Neural cell (in vitro differentiated cells): ENCODE measurements around the gene TMEM181. TPM values are rescaled to one million over a fixed set of nuclear protein-coding genes. Genes with fewer than 3 reads are reported as not detected.

Source experiments
- H2AFZ ChIP-seq: fragments of 200-600, 300-800 bp; sonication (generic), shearing (Covaris generic); 2 replicates; pipeline ENCODE4 v1.6.0; 2014; ENCODE audit warnings: low read depth, mild to moderate bottlenecking, antibody characterized with exemption, low read length, moderate library complexity
- H3F3A ChIP-seq: fragments of 200-600 bp; shearing (Covaris generic); 2 replicates; pipeline ENCODE4 v1.6.1; 2016; ENCODE audit warnings: mild to moderate bottlenecking, moderate library complexity, mixed read lengths, antibody characterized with exemption, low read length; ENCODE audit not compliant: insufficient read depth, poor library complexity, severe bottlenecking
- H3K27ac ChIP-seq: fragments of 200-600, 300-800 bp; sonication (generic), shearing (Covaris generic); 2 replicates; pipeline ENCODE4 v1.5.1; 2014; ENCODE audit warnings: mild to moderate bottlenecking, low read length, moderate library complexity
- H3K27me3 ChIP-seq: fragments of 300-800, 200-600 bp; sonication (generic), shearing (Covaris generic); 2 replicates; pipeline ENCODE4 v1.6.0; 2014; ENCODE audit warnings: mild to moderate bottlenecking, low read depth, low read length, moderate library complexity; ENCODE audit not compliant: insufficient read depth
- H3K36me3 ChIP-seq: fragments of 300-800, 200-600 bp; sonication (generic), shearing (Covaris generic); 2 replicates; pipeline ENCODE4 v1.5.1; 2014; ENCODE audit warnings: mild to moderate bottlenecking, antibody characterized with exemption, low read length, moderate library complexity; ENCODE audit not compliant: insufficient read depth
- H3K4me2 ChIP-seq: fragments of 300-800, 200-600 bp; sonication (generic), shearing (Covaris generic); 2 replicates; pipeline ENCODE4 v1.6.0; 2014; ENCODE audit warnings: mild to moderate bottlenecking, low read length
- H3K4me3 ChIP-seq: fragments of 300-800, 200-600 bp; sonication (generic), shearing (Covaris generic); 2 replicates; pipeline ENCODE4 v1.5.1; 2014; ENCODE audit warnings: mild to moderate bottlenecking, low read length, moderate library complexity
- H3K79me2 ChIP-seq: fragments of 200-600 bp; shearing (Covaris generic); replicated peaks from 2 replicates; pipeline ENCODE4 v1.6.0; 2014; ENCODE audit warnings: mild to moderate bottlenecking, low read length, moderate library complexity; ENCODE audit not compliant: insufficient read depth
- H3K9ac ChIP-seq: fragments of 300-800, 200-600 bp; sonication (generic), shearing (Covaris generic); 2 replicates; pipeline ENCODE4 v1.6.1; 2016; ENCODE audit warnings: mild to moderate bottlenecking, low read length, mixed read lengths
- H3K9me2 ChIP-seq: fragments of 200-600 bp; shearing (Covaris generic); 2 replicates; pipeline ENCODE4 v1.6.1; 2016; ENCODE audit warnings: mild to moderate bottlenecking, low read length, mixed read lengths; ENCODE audit not compliant: insufficient read depth
- H3K9me3 ChIP-seq: fragments of 200-600, 300-800 bp; sonication (generic), shearing (Covaris generic); 2 replicates; pipeline ENCODE4 v1.6.1; 2016; ENCODE audit warnings: mild to moderate bottlenecking, mixed run types, low read length, moderate library complexity, mixed read lengths
- H4K20me1 ChIP-seq: fragments of 200-600 bp; shearing (Covaris generic); 2 replicates; pipeline ENCODE4 v1.6.1; 2016; ENCODE audit warnings: mild to moderate bottlenecking, mixed run types; ENCODE audit not compliant: insufficient read depth
- EP300 ChIP-seq: fragments of 450-650 bp; conservative IDR thresholded peaks from 2 replicates; pipeline ENCODE4 v1.6.1; 2014; ENCODE audit warnings: antibody characterized with exemption, mild to moderate bottlenecking, moderate library complexity; ENCODE audit not compliant: poor library complexity, severe bottlenecking
- EZH2 ChIP-seq: fragments of 200-600, 300-800 bp; shearing (Covaris generic), sonication (generic); IDR thresholded peaks from 2 replicates; pipeline ENCODE4 v1.6.1; 2014; ENCODE audit warnings: antibody characterized with exemption, low read length, borderline replicate concordance, mild to moderate bottlenecking; ENCODE audit not compliant: insufficient read depth, poor library complexity, severe bottlenecking
- MXI1 ChIP-seq: fragments of 450-650 bp; conservative IDR thresholded peaks from 2 replicates; pipeline ENCODE4 v1.6.1; 2014; ENCODE audit warnings: antibody characterized with exemption, mild to moderate bottlenecking; ENCODE audit not compliant: poor library complexity, severe bottlenecking
- POLR2AphosphoS5 ChIP-seq: IDR thresholded peaks from 2 replicates; pipeline ENCODE4 v1.6.1; 2012
- RAD21 ChIP-seq: fragments of 450-650 bp; conservative IDR thresholded peaks from 2 replicates; pipeline ENCODE4 v1.6.1; 2014; ENCODE audit warnings: antibody characterized with exemption, mild to moderate bottlenecking, moderate library complexity
- SMC3 ChIP-seq: fragments of 450-650 bp; conservative IDR thresholded peaks from 2 replicates; pipeline ENCODE4 v1.6.1; 2014; ENCODE audit warnings: antibody characterized with exemption, mild to moderate bottlenecking, moderate library complexity; ENCODE audit not compliant: poor library complexity
- TAF1 ChIP-seq: IDR thresholded peaks from 2 replicates; pipeline ENCODE4 v1.6.1; 2012; ENCODE audit warnings: low read depth
- polyA plus RNA-seq: library from polyadenylated mRNA; depleted of rRNA; stranded (reverse); fragments of >200 nt; gene quantifications from 2 replicates; pipeline ENCODE4 v1.2.3, GENCODE V29; 2014
- TF ChIP-seq, protein P1 (sequence below): IDR thresholded peaks from 2 replicates; pipeline ENCODE4 v1.6.1; 2012; ENCODE audit warnings: borderline replicate concordance
- TF ChIP-seq, protein P2 (sequence below): fragments of 450-650 bp; IDR thresholded peaks from 2 replicates; pipeline ENCODE4 v1.5.1; 2014; ENCODE audit warnings: antibody characterized with exemption, mild to moderate bottlenecking, moderate library complexity; ENCODE audit not compliant: poor library complexity, severe bottlenecking

Gene TMEM181
- polyA plus RNA-seq, 1 donor from 2014 or later: 47.6 TPM

DNA sequence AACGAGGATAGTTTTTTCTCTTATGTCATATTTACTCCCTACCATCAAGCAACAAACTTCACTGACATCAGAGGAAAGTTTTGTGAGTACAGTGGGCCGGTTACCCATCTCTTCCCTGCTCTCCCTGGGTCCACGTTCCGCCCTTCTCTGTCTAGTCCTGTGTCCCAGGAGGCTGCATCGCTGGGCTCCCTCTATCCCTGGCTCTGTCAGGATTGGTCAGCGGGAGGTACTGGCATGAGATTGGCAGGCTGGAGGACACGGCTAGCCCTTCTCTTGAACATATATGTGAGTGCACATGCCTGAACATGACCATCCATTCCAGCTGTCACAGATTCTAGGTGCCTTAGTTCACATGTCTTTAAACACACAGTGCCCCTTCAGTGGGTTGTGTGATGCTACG lies 30.3 kb upstream of the TMEM181 start:
- H4K20me1 ChIP-seq: no peaks in the 10 kb centered on the region
- no peak overlapping the region for H3K9ac ChIP-seq
- no peaks in the 10 kb centered on the region for H3K9me2 ChIP-seq
- H3K79me2 ChIP-seq: no peaks in the 10 kb centered on the region
- H3K4me2 ChIP-seq: no peak overlapping the region
- H2AFZ ChIP-seq: no peak overlapping the region
- no peaks in the 10 kb centered on the region for H3F3A ChIP-seq
- no peak overlapping the region for H3K27ac ChIP-seq
- no peaks in the 10 kb centered on the region for H3K27me3 ChIP-seq
- no peak overlapping the region for H3K4me3 ChIP-seq
- TF ChIP-seq EZH2 (no peak), POLR2AphosphoS5 (no peak), TAF1 (no peak), MXI1 (no peak), EP300 (no peak), SMC3 (no peak), RAD21 (no peak)
- TF ChIP-seq, protein P1, sequence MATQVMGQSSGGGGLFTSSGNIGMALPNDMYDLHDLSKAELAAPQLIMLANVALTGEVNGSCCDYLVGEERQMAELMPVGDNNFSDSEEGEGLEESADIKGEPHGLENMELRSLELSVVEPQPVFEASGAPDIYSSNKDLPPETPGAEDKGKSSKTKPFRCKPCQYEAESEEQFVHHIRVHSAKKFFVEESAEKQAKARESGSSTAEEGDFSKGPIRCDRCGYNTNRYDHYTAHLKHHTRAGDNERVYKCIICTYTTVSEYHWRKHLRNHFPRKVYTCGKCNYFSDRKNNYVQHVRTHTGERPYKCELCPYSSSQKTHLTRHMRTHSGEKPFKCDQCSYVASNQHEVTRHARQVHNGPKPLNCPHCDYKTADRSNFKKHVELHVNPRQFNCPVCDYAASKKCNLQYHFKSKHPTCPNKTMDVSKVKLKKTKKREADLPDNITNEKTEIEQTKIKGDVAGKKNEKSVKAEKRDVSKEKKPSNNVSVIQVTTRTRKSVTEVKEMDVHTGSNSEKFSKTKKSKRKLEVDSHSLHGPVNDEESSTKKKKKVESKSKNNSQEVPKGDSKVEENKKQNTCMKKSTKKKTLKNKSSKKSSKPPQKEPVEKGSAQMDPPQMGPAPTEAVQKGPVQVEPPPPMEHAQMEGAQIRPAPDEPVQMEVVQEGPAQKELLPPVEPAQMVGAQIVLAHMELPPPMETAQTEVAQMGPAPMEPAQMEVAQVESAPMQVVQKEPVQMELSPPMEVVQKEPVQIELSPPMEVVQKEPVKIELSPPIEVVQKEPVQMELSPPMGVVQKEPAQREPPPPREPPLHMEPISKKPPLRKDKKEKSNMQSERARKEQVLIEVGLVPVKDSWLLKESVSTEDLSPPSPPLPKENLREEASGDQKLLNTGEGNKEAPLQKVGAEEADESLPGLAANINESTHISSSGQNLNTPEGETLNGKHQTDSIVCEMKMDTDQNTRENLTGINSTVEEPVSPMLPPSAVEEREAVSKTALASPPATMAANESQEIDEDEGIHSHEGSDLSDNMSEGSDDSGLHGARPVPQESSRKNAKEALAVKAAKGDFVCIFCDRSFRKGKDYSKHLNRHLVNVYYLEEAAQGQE: no peak
- TF ChIP-seq, protein P2, sequence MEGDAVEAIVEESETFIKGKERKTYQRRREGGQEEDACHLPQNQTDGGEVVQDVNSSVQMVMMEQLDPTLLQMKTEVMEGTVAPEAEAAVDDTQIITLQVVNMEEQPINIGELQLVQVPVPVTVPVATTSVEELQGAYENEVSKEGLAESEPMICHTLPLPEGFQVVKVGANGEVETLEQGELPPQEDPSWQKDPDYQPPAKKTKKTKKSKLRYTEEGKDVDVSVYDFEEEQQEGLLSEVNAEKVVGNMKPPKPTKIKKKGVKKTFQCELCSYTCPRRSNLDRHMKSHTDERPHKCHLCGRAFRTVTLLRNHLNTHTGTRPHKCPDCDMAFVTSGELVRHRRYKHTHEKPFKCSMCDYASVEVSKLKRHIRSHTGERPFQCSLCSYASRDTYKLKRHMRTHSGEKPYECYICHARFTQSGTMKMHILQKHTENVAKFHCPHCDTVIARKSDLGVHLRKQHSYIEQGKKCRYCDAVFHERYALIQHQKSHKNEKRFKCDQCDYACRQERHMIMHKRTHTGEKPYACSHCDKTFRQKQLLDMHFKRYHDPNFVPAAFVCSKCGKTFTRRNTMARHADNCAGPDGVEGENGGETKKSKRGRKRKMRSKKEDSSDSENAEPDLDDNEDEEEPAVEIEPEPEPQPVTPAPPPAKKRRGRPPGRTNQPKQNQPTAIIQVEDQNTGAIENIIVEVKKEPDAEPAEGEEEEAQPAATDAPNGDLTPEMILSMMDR: no peak
- H3K9me3 ChIP-seq: no peaks in the 10 kb centered on the region
- no peaks in the 10 kb centered on the region for H3K36me3 ChIP-seq

DNA sequence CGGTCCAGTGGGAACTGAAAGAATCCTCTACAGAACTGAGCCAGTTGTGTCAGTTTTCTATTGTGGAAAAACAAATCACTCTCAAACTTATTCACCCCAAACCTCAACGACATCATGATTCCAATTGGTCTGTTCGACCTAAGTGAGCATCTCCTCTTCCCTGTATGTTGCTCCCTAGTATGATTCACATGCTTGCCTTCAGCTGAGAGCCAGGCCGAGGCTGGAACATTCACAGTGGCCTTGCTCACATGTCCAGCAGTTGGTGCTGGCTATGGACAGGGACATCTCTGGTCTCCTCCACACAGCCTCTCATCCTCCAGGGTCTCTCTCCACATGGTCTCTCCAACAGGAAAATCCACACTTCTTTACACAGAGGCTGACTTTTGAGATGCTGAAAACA lies 28.3 kb upstream of the TMEM181 start:
- Histone ChIP-seq H3K9me3 (no peaks in the 10 kb centered on the region), H3K27me3 (no peaks in the 10 kb centered on the region), H3K9me2 (no peaks in the 10 kb centered on the region), H3K4me3 (no peak overlapping the region), H3K79me2 (no peaks in the 10 kb centered on the region), H3K27ac (no peak overlapping the region), H3K4me2 (no peak overlapping the region), H2AFZ (no peak overlapping the region), H3F3A (peaks cover 6% of the 10 kb centered on the region), H4K20me1 (no peaks in the 10 kb centered on the region), H3K36me3 (no peaks in the 10 kb centered on the region), H3K9ac (no peak overlapping the region)
- TF ChIP-seq TAF1 (no peak), SMC3 (no peak), EZH2 (no peak), POLR2AphosphoS5 (no peak), RAD21 (no peak), EP300 (no peak), MXI1 (no peak)
- TF ChIP-seq, protein P2: no peak
- TF ChIP-seq, protein P1: no peak
